Activated CD4-positive, alpha-beta T cell treated with anti-CD3 and anti-CD28 coated beads for 36 hours (primary cell): ENCODE measurements around the gene DGUOK. TPM values are rescaled to one million over a fixed set of nuclear protein-coding genes. Genes with fewer than 3 reads are reported as not detected.

Experiments used
- ATAC-seq: fragments of 200-7000 bp; cut with Tn5 transposase; one replicate; pipeline ENCODE4 v1.10.0; 2021; ENCODE audit warnings: mild to moderate bottlenecking, moderate library complexity
- CTCF ChIA-PET: fragments of 350-600 bp; sonication (Branson Sonifier 250); formaldehyde crosslinking; loops from one replicate; lab custom pipeline; 2021; ENCODE audit warnings: antibody characterized with exemption; lab: Charles Lee
- POLR2A ChIA-PET: fragments of 350-600 bp; sonication (Branson Sonifier 250); formaldehyde crosslinking; loops from one replicate; lab custom pipeline; 2021; ENCODE audit warnings: antibody characterized with exemption, inconsistent platforms; lab: Charles Lee
- DNase-seq: peaks from one replicate; pipeline ENCODE4 v3.0.0-alpha.2; 2020
- H3K27ac Mint-ChIP-seq: one replicate; pipeline ENCODE4 v1.8.0; 2021; ENCODE audit warnings: mixed read lengths
- H3K27me3 Mint-ChIP-seq: one replicate; pipeline ENCODE4 v1.8.0; 2021; ENCODE audit warnings: mixed read lengths
- H3K36me3 Mint-ChIP-seq: one replicate; pipeline ENCODE4 v1.8.0; 2021; ENCODE audit warnings: low read depth, mixed read lengths
- H3K4me1 Mint-ChIP-seq: one replicate; pipeline ENCODE4 v1.8.0; 2021; ENCODE audit warnings: mixed read lengths
- H3K4me3 Mint-ChIP-seq: one replicate; pipeline ENCODE4 v1.8.0; 2021; ENCODE audit warnings: mild to moderate bottlenecking, moderate library complexity, mixed read lengths
- H3K9me3 Mint-ChIP-seq: one replicate; pipeline ENCODE4 v1.8.0; 2021; ENCODE audit warnings: low read depth, mixed read lengths
- intact Hi-C, 2 experiments: fragments of 100-400 bp; cut with DNase I in 1 of 2; cut with micrococcal nuclease in 1 of 2; formaldehyde crosslinking; loops; one replicate each; pipeline versions ENCODE4 v1.14.2 to v1.15.1; 2022 to 2024; cut with DNase I, micrococcal nuclease
- total RNA-seq, 2 experiments: library from RNA; stranded (reverse); gene quantifications; one replicate each; pipeline ENCODE4 v1.2.3, GENCODE V29; 2021

DGUOK gene
- total RNA-seq, 2 experiments from 2014 or later: 97.6 to 119 TPM

GRCh38 chr2:73910873-73911547 lies 15.7 kb upstream of the DGUOK start:
- Mint-ChIP-seq H3K27ac (no peak overlapping the region), H3K4me1 (peaks cover 7% of the 10 kb centered on the region), H3K4me3 (no peak overlapping the region), H3K36me3 (no peaks in the 10 kb centered on the region), H3K27me3 (no peaks in the 10 kb centered on the region), H3K9me3 (no peaks in the 10 kb centered on the region)
- ChIA-PET POLR2A (no interaction called here), CTCF (interaction anchor here (0.7 to 2.3 kb wide), 6 partner anchors 19 to 90 kb away, joined by 3 to 6 read pairs (median 4); no protein-coding TSS in a partner anchor)
- ATAC-seq: no peak
- intact Hi-C loops: no loop called here
- no peak for DNase-seq

GRCh38 chr2:73911548-73912208 lies 15.0 kb upstream of the DGUOK start:
- DNase-seq: no peak
- CTCF ChIA-PET: interaction anchor here (1.3 to 2.3 kb wide), 4 partner anchors 18 to 76 kb away, joined by 3 to 6 read pairs (median 4); no protein-coding TSS in a partner anchor
- Mint-ChIP-seq H3K9me3 (no peaks in the 10 kb centered on the region), H3K4me3 (no peak overlapping the region), H3K27me3 (no peaks in the 10 kb centered on the region), H3K4me1 (peaks cover 7% of the 10 kb centered on the region), H3K27ac (no peak overlapping the region), H3K36me3 (no peaks in the 10 kb centered on the region)
- intact Hi-C loops: no loop called here
- ATAC-seq: no peak
- POLR2A ChIA-PET: no interaction called here

GRCh38 chr2:73913414-73914054 lies 13.1 kb upstream of the DGUOK start:
- no peak overlapping the region for H3K27ac Mint-ChIP-seq
- peaks cover 1% of the 10 kb centered on the region for H3K4me1 Mint-ChIP-seq
- intact Hi-C loops: no loop called here
- no peaks in the 10 kb centered on the region for H3K27me3 Mint-ChIP-seq
- ATAC-seq (no peak), DNase-seq (no peak)
- ChIA-PET CTCF (no interaction called here), POLR2A (no interaction called here)
- H3K9me3 Mint-ChIP-seq: no peaks in the 10 kb centered on the region
- H3K4me3 Mint-ChIP-seq: no peak overlapping the region
- H3K36me3 Mint-ChIP-seq: no peaks in the 10 kb centered on the region

GRCh38 chr2:73914667-73915066 lies 12.0 kb upstream of the DGUOK start:
- no peaks in the 10 kb centered on the region for H3K9me3 Mint-ChIP-seq
- intact Hi-C loops: no loop called here
- POLR2A ChIA-PET: no interaction called here
- CTCF ChIA-PET: no interaction called here
- H3K36me3 Mint-ChIP-seq: no peaks in the 10 kb centered on the region
- no peak overlapping the region for H3K27ac Mint-ChIP-seq
- H3K4me3 Mint-ChIP-seq: no peak overlapping the region
- DNase-seq (no peak), ATAC-seq (no peak)
- no peaks in the 10 kb centered on the region for H3K27me3 Mint-ChIP-seq
- H3K4me1 Mint-ChIP-seq: no peaks in the 10 kb centered on the region

- intact Hi-C loops: no loop called here
- no peak for ATAC-seq
- H3K4me1 Mint-ChIP-seq: no peaks in the 10 kb centered on the region
- H3K27me3 Mint-ChIP-seq: no peaks in the 10 kb centered on the region
- no peak overlapping the region for H3K27ac Mint-ChIP-seq
- H3K9me3 Mint-ChIP-seq: no peaks in the 10 kb centered on the region
- DNase-seq: no peak
- POLR2A ChIA-PET: no interaction called here
- H3K4me3 Mint-ChIP-seq: no peak overlapping the region
- CTCF ChIA-PET: no interaction called here
- H3K36me3 Mint-ChIP-seq: no peaks in the 10 kb centered on the region
Measured at GRCh38 chr2:73915437-73915993, 11.2 kb upstream of the DGUOK start.

GRCh38 chr2:73916666-73917065 lies 10.0 kb upstream of the DGUOK start:
- CTCF ChIA-PET: interaction anchor here (0.6 kb wide), 1 partner anchor 340 kb away, joined by 4 read pairs; no protein-coding TSS in a partner anchor
- ATAC-seq: no peak

GRCh38 chr2:73917296-73917695 lies 9.4 kb upstream of the DGUOK start:
- Mint-ChIP-seq H3K27me3 (no peaks in the 10 kb centered on the region), H3K4me1 (peaks cover 4% of the 10 kb centered on the region), H3K9me3 (no peaks in the 10 kb centered on the region), H3K36me3 (no peaks in the 10 kb centered on the region), H3K27ac (no peak overlapping the region), H3K4me3 (no peak overlapping the region)
- DNase-seq (no peak), ATAC-seq (no peak)
- ChIA-PET POLR2A (no interaction called here), CTCF (interaction anchor here (0.7 kb wide), 1 partner anchor 41 kb away, joined by 3 read pairs; no protein-coding TSS in a partner anchor)
- intact Hi-C loops: no loop called here

More at GRCh38 chr2:73916666-73917065, 10.0 kb upstream of the DGUOK start:
- no peak overlapping the region for H3K4me3 Mint-ChIP-seq
- H3K27me3 Mint-ChIP-seq: no peaks in the 10 kb centered on the region
- H3K36me3 Mint-ChIP-seq: no peaks in the 10 kb centered on the region
- no peaks in the 10 kb centered on the region for H3K9me3 Mint-ChIP-seq
- peaks cover 4% of the 10 kb centered on the region for H3K4me1 Mint-ChIP-seq
- H3K27ac Mint-ChIP-seq: no peak overlapping the region
- DNase-seq: no peak
- intact Hi-C loops: no loop called here
- POLR2A ChIA-PET: no interaction called here

- ChIA-PET CTCF (interaction anchor here (0.7 kb wide), 1 partner anchor 41 kb away, joined by 3 read pairs; no protein-coding TSS in a partner anchor), POLR2A (no interaction called here)
- no peak for DNase-seq
- Mint-ChIP-seq H3K4me3 (no peak overlapping the region), H3K27me3 (no peaks in the 10 kb centered on the region), H3K4me1 (peaks cover 4% of the 10 kb centered on the region), H3K27ac (no peak overlapping the region), H3K36me3 (no peaks in the 10 kb centered on the region), H3K9me3 (no peaks in the 10 kb centered on the region)
- intact Hi-C loops: no loop called here
- no peak for ATAC-seq
Measured at GRCh38 chr2:73917696-73918207, 8.9 kb upstream of the DGUOK start.

GRCh38 chr2:73918856-73919255 lies 7.8 kb upstream of the DGUOK start:
- Mint-ChIP-seq H3K4me3 (no peak overlapping the region), H3K27me3 (no peaks in the 10 kb centered on the region), H3K27ac (no peak overlapping the region), H3K36me3 (no peaks in the 10 kb centered on the region), H3K9me3 (no peaks in the 10 kb centered on the region), H3K4me1 (peaks cover 4% of the 10 kb centered on the region)
- CTCF ChIA-PET: interaction anchor here (0.6 to 1.2 kb wide), 2 partner anchors 73 to 233 kb away, joined by 3 read pairs; no protein-coding TSS in a partner anchor
- ATAC-seq: no peak
- intact Hi-C loops: no loop called here
- POLR2A ChIA-PET: no interaction called here
- DNase-seq: no peak

GRCh38 chr2:73919596-73920228 lies 7.0 kb upstream of the DGUOK start:
- no peaks in the 10 kb centered on the region for H3K27me3 Mint-ChIP-seq
- DNase-seq: no peak
- no peaks in the 10 kb centered on the region for H3K9me3 Mint-ChIP-seq
- intact Hi-C loops: loop anchor here in 1 of 2 experiments (10.0 kb wide), 1 partner anchor 685 kb away; the partner anchor contains the start of genes CCT7 and PRADC1
- ChIA-PET CTCF (no interaction called here), POLR2A (no interaction called here)
- no peak overlapping the region for H3K4me3 Mint-ChIP-seq
- no peak for ATAC-seq
- H3K4me1 Mint-ChIP-seq: peaks cover 4% of the 10 kb centered on the region
- no peak overlapping the region for H3K27ac Mint-ChIP-seq
- H3K36me3 Mint-ChIP-seq: no peaks in the 10 kb centered on the region
